Keratinocyte (primary cell): ENCODE measurements around the gene RASGRP3. TPM values are rescaled to one million over a fixed set of nuclear protein-coding genes. Genes with fewer than 3 reads are reported as not detected.

ENCODE experiments used
- DNase-seq: peaks from one replicate; pipeline ENCODE4 v3.0.0-alpha.2; 2011; ENCODE audit warnings: low read depth, missing footprints, low spot score
- FAIRE-seq: peaks from 2 replicates; lab custom pipeline; 2011; peaks lifted over from hg19 to GRCh38; lab: Jason Lieb, UNC
- H2AFZ ChIP-seq: 2 replicates; pipeline ENCODE4 v1.6.0; 2012; ENCODE audit warnings: low read length, control low read depth, inconsistent platforms; ENCODE audit not compliant: control insufficient read depth
- H3K27ac ChIP-seq: 2 replicates; pipeline ENCODE4 v1.5.1; 2011; ENCODE audit warnings: low read length; ENCODE audit not compliant: control insufficient read depth, insufficient read depth
- H3K27me3 ChIP-seq: 3 replicates; pipeline ENCODE4 v1.6.0; 2011; ENCODE audit warnings: low read length; ENCODE audit not compliant: control insufficient read depth, insufficient read depth; ENCODE audit errors: extremely low read depth
- H3K36me3 ChIP-seq, 2 experiments: 2 replicates in 1 of 2; 3 replicates in 1 of 2; pipeline ENCODE4 v1.5.1; 2011; ENCODE audit warnings: low read length in 2 of 2, mild to moderate bottlenecking in 1 of 2; ENCODE audit not compliant: control insufficient read depth in 2 of 2, insufficient read depth in 2 of 2; ENCODE audit errors: extremely low read depth in 1 of 2
- H3K4me1 ChIP-seq: 3 replicates; pipeline ENCODE4 v1.5.1; 2011; ENCODE audit warnings: low read length; ENCODE audit not compliant: control insufficient read depth, insufficient read depth; ENCODE audit errors: extremely low read depth
- H3K4me2 ChIP-seq: 3 replicates; pipeline ENCODE4 v1.6.0; 2011; ENCODE audit warnings: low read depth, low read length; ENCODE audit not compliant: control insufficient read depth, insufficient read depth; ENCODE audit errors: extremely low read depth
- H3K4me3 ChIP-seq, 3 experiments: fragments of 200-600 bp in 1 of 3; sonication (generic) in 1 of 3; 2 replicates in 2 of 3; 3 replicates in 1 of 3; pipeline ENCODE4 v1.5.1; 2011 to 2016; ENCODE audit warnings: low read length in 3 of 3, mild to moderate bottlenecking in 3 of 3, control low read depth in 2 of 3, inconsistent platforms in 1 of 3, low read depth in 1 of 3, mixed read lengths in 1 of 3, mixed run types in 1 of 3, moderate library complexity in 1 of 3; ENCODE audit not compliant: control insufficient read depth in 2 of 3, insufficient read depth in 2 of 3; ENCODE audit errors: extremely low read depth in 1 of 3
- H3K79me2 ChIP-seq: 2 replicates; pipeline ENCODE4 v1.6.0; 2012; ENCODE audit warnings: low read length; ENCODE audit not compliant: control insufficient read depth, insufficient read depth
- H3K9ac ChIP-seq: 3 replicates; pipeline ENCODE4 v1.6.0; 2011; ENCODE audit warnings: low read length; ENCODE audit not compliant: control insufficient read depth, insufficient read depth; ENCODE audit errors: extremely low read depth
- H3K9me1 ChIP-seq: 3 replicates; pipeline ENCODE4 v1.6.0; 2011; ENCODE audit warnings: low read length; ENCODE audit not compliant: control insufficient read depth, insufficient read depth; ENCODE audit errors: extremely low read depth
- H3K9me3 ChIP-seq: 2 replicates; pipeline ENCODE4 v1.5.1; 2012; ENCODE audit warnings: low read depth, low read length; ENCODE audit not compliant: control insufficient read depth
- H4K20me1 ChIP-seq: 3 replicates; pipeline ENCODE4 v1.6.0; 2011; ENCODE audit warnings: low read length; ENCODE audit not compliant: control insufficient read depth, insufficient read depth; ENCODE audit errors: extremely low read depth
- EZH2 ChIP-seq: IDR thresholded peaks from one replicate; pipeline ENCODE4 v1.6.1; 2012; ENCODE audit warnings: inconsistent platforms, mild to moderate bottlenecking, low read length, moderate library complexity
- dilution Hi-C: fragments of 300-500 bp; cut with MboI; formaldehyde crosslinking; loops from one replicate; pipeline ENCODE4 v1.7.0; 2020; ENCODE audit warnings: low sequenced_read_pairs; ENCODE audit not compliant: extremely low pct_ligation_motif_present
- polyA plus RNA-seq, 5 experiments: library from polyadenylated mRNA; depleted of rRNA in 3 of 5; stranded (reverse) in 3 of 5; stranded (forward) in 1 of 5; unstranded in 1 of 5; fragments of >200 nt; gene quantifications; 1 replicate in 1 of 5; 2 replicates in 3 of 5; 3 replicates in 1 of 5; pipeline versions ENCODE4 v1.2.1 to v1.2.3, GENCODE V29; 2011 to 2012; ENCODE audit warnings: missing spikeins in 2 of 5, low read depth in 1 of 5, low replicate concordance in 1 of 5
- TF ChIP-seq, protein P1 (sequence below), 3 experiments: IDR thresholded peaks in 1 of 3; conservative IDR thresholded peaks in 1 of 3; optimal IDR thresholded peaks in 1 of 3; 2 replicates in 2 of 3; 3 replicates in 1 of 3; pipeline versions ENCODE3 to v1.5.1; 2011; ENCODE audit warnings: low read length in 3 of 3, mild to moderate bottlenecking in 3 of 3, moderate library complexity in 2 of 3, control low read depth in 1 of 3, inconsistent platforms in 1 of 3; ENCODE audit not compliant: insufficient read depth in 2 of 3; ENCODE audit errors: extremely low read depth in 1 of 3

RASGRP3 gene
- polyA plus RNA-seq, 1 donor (not counting 4 experiments of a cell fraction or from before 2014, with no cell fraction given): 0.56 TPM

DNA sequence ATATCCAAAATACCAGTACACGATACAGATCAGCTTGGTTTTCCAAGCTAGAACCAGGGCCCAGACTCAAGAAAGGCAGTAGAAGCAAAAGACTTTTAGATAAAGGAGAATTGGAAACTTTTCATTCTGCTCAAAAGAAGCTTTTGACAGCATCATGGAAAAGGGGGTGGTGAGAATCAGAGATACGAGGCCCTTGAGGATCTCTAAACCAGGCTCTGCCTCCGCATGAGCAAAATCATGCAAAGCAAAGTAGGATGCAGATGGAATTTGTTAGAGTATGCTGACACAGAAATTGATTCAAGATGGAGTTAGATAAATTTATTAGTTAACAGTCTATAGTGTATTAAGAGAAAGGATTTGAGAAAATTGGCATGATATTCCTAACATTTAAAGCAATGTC lies 82.9 kb downstream of the RASGRP3 start:
- FAIRE-seq: no peak
- no peak for DNase-seq
- H3K4me3 ChIP-seq: no peak overlapping the region

GRCh38 chr2:33560017-33560416 lies 83.6 kb downstream of the RASGRP3 start:
- H3K36me3 ChIP-seq: no peaks in the 10 kb centered on the region
- H3K4me3 ChIP-seq: no peak overlapping the region
- no peak overlapping the region for H2AFZ ChIP-seq
- H3K4me2 ChIP-seq: no peak overlapping the region
- DNase-seq (no peak), FAIRE-seq (no peak)
- no peaks in the 10 kb centered on the region for H3K9me3 ChIP-seq
- H3K27me3 ChIP-seq: no peaks in the 10 kb centered on the region
- dilution Hi-C loops: no loop called here
- no peak overlapping the region for H3K9ac ChIP-seq
- TF ChIP-seq EZH2: no peak
- TF ChIP-seq, protein P1, sequence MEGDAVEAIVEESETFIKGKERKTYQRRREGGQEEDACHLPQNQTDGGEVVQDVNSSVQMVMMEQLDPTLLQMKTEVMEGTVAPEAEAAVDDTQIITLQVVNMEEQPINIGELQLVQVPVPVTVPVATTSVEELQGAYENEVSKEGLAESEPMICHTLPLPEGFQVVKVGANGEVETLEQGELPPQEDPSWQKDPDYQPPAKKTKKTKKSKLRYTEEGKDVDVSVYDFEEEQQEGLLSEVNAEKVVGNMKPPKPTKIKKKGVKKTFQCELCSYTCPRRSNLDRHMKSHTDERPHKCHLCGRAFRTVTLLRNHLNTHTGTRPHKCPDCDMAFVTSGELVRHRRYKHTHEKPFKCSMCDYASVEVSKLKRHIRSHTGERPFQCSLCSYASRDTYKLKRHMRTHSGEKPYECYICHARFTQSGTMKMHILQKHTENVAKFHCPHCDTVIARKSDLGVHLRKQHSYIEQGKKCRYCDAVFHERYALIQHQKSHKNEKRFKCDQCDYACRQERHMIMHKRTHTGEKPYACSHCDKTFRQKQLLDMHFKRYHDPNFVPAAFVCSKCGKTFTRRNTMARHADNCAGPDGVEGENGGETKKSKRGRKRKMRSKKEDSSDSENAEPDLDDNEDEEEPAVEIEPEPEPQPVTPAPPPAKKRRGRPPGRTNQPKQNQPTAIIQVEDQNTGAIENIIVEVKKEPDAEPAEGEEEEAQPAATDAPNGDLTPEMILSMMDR (optimal IDR thresholded peaks at IDR 0.05 in 1 of 3, IDR thresholded peaks at IDR 0.05 in 1 of 3, conservative IDR thresholded peaks at IDR 0.05 in 1 of 3; ENCODE audit: extremely low read depth in 1 of 3, insufficient read depth in 2 of 3, low read length in 3 of 3): no peak
- no peaks in the 10 kb centered on the region for H3K79me2 ChIP-seq
- no peaks in the 10 kb centered on the region for H3K4me1 ChIP-seq
- H4K20me1 ChIP-seq: no peaks in the 10 kb centered on the region
- H3K9me1 ChIP-seq: no peaks in the 10 kb centered on the region
- no peak overlapping the region for H3K27ac ChIP-seq

More for the DNA sequence above, 82.9 kb downstream of the RASGRP3 start:
- dilution Hi-C loops: no loop called here
- H3K79me2 ChIP-seq: no peaks in the 10 kb centered on the region
- TF ChIP-seq EZH2: no peak
- TF ChIP-seq, protein P1 (optimal IDR thresholded peaks at IDR 0.05 in 1 of 3, IDR thresholded peaks at IDR 0.05 in 1 of 3, conservative IDR thresholded peaks at IDR 0.05 in 1 of 3; ENCODE audit: extremely low read depth in 1 of 3, insufficient read depth in 2 of 3, low read length in 3 of 3): no peak
- no peak overlapping the region for H3K27ac ChIP-seq
- H3K27me3 ChIP-seq: no peaks in the 10 kb centered on the region
- H2AFZ ChIP-seq: no peak overlapping the region
- H3K4me1 ChIP-seq: no peaks in the 10 kb centered on the region
- no peaks in the 10 kb centered on the region for H3K9me3 ChIP-seq
- no peaks in the 10 kb centered on the region for H3K9me1 ChIP-seq
- H4K20me1 ChIP-seq: no peaks in the 10 kb centered on the region
- H3K36me3 ChIP-seq: no peaks in the 10 kb centered on the region
- no peak overlapping the region for H3K9ac ChIP-seq
- no peak overlapping the region for H3K4me2 ChIP-seq
